SK-N-SH treated with all-trans-retinoic acid at 6 μM for 48 hours (cell line): ENCODE data around the gene TREX2.

Source experiments
- ATAC-seq: fragments of 200-7000 bp; cut with Tn5 transposase; 3 replicates; pipeline ENCODE4 v1.9.1; 2020; ENCODE audit warnings: mild to moderate bottlenecking, moderate library complexity
- BACH2 ChIP-seq: fragments of 250-450 bp; sonication (Bioruptor Pico); IDR thresholded peaks from 2 replicates; pipeline ENCODE4 v1.9.0; 2021; ENCODE audit warnings: mild to moderate bottlenecking, borderline replicate concordance
- CREB5 ChIP-seq: fragments of 250-450 bp; sonication (Bioruptor Pico); IDR thresholded peaks from 2 replicates; pipeline ENCODE4 v1.5.1; 2020; ENCODE audit warnings: low read depth, mild to moderate bottlenecking, moderate library complexity
- CSDC2 ChIP-seq: fragments of 250-450 bp; sonication (Bioruptor Pico); IDR thresholded peaks from 2 replicates; pipeline ENCODE4 v1.5.0; 2020; ENCODE audit warnings: mild to moderate bottlenecking, moderate library complexity
- CSRNP3 ChIP-seq: fragments of 250-450 bp; sonication (Bioruptor Pico); IDR thresholded peaks from 2 replicates; pipeline ENCODE4 v1.5.1; 2021; ENCODE audit warnings: mild to moderate bottlenecking, moderate library complexity
- ESRRG ChIP-seq: fragments of 250-450 bp; sonication (Bioruptor Pico); IDR thresholded peaks from 2 replicates; pipeline ENCODE4 v1.6.1; 2021; ENCODE audit warnings: mild to moderate bottlenecking
- GLIS3 ChIP-seq: fragments of 250-450 bp; sonication (Bioruptor Pico); IDR thresholded peaks from 2 replicates; pipeline ENCODE4 v1.5.0; 2020; ENCODE audit warnings: mild to moderate bottlenecking, moderate library complexity
- ISL1 ChIP-seq: fragments of 250-450 bp; sonication (Bioruptor Pico); IDR thresholded peaks from 2 replicates; pipeline ENCODE4 v2.1.2; 2022; ENCODE audit warnings: mild to moderate bottlenecking, moderate library complexity
- OSR1 ChIP-seq: fragments of 250-450 bp; sonication (Bioruptor Pico); IDR thresholded peaks from 2 replicates; pipeline ENCODE4 v1.8.0; 2022; ENCODE audit warnings: moderate library complexity, mild to moderate bottlenecking, inconsistent platforms
- PATZ1 ChIP-seq: fragments of 250-450 bp; sonication (Bioruptor Pico); IDR thresholded peaks from 2 replicates; pipeline ENCODE4 v1.8.0; 2020; ENCODE audit warnings: mild to moderate bottlenecking, moderate library complexity, borderline replicate concordance
- POU6F1 ChIP-seq: fragments of 250-450 bp; sonication (Bioruptor Pico); IDR thresholded peaks from 2 replicates; pipeline ENCODE4 v1.8.0; 2021; ENCODE audit warnings: low read depth, mild to moderate bottlenecking, moderate library complexity, borderline replicate concordance
- PPARA ChIP-seq: fragments of 250-450 bp; sonication (Bioruptor Pico); IDR thresholded peaks from 2 replicates; pipeline ENCODE4 v1.5.0; 2020; ENCODE audit warnings: mild to moderate bottlenecking, borderline replicate concordance
- RARB ChIP-seq: fragments of 250-450 bp; sonication (Bioruptor Pico); IDR thresholded peaks from 2 replicates; pipeline ENCODE4 v1.8.0; 2021; ENCODE audit warnings: mild to moderate bottlenecking, moderate library complexity
- SNAI2 ChIP-seq: fragments of 250-450 bp; sonication (Bioruptor Pico); IDR thresholded peaks from 2 replicates; pipeline ENCODE4 v1.5.0; 2020; ENCODE audit warnings: mild to moderate bottlenecking, moderate library complexity
- TCF4 ChIP-seq: fragments of 250-450 bp; sonication (Bioruptor Pico); IDR thresholded peaks from 2 replicates; pipeline ENCODE4 v1.8.0; 2021; ENCODE audit warnings: mild to moderate bottlenecking, moderate library complexity, borderline replicate concordance
- TOX ChIP-seq: fragments of 250-450 bp; sonication (Bioruptor Pico); IDR thresholded peaks from 2 replicates; pipeline ENCODE4 v1.8.0; 2021; ENCODE audit warnings: mild to moderate bottlenecking, moderate library complexity, borderline replicate concordance
- TSHZ2 ChIP-seq: fragments of 250-450 bp; sonication (Bioruptor Pico); IDR thresholded peaks from 2 replicates; pipeline ENCODE4 v1.5.0; 2020; ENCODE audit warnings: mild to moderate bottlenecking, moderate library complexity
- ZC3H10 ChIP-seq: fragments of 250-450 bp; sonication (Bioruptor Pico); IDR thresholded peaks from 2 replicates; pipeline ENCODE4 v1.5.1; 2021; ENCODE audit warnings: mild to moderate bottlenecking, moderate library complexity
- ZFP3 ChIP-seq: fragments of 250-450 bp; sonication (Bioruptor Pico); IDR thresholded peaks from 2 replicates; pipeline ENCODE4 v1.5.0; 2020; ENCODE audit warnings: mild to moderate bottlenecking, moderate library complexity
- ZFP30 ChIP-seq: fragments of 450-650 bp; formaldehyde crosslinking; IDR thresholded peaks from 2 replicates; pipeline ENCODE4 v1.5.0; 2022; ENCODE audit warnings: mild to moderate bottlenecking, moderate library complexity
- ZNF565 ChIP-seq: fragments of 450-650 bp; formaldehyde crosslinking; conservative IDR thresholded peaks from 2 replicates; pipeline ENCODE4 v1.5.0; 2020; ENCODE audit warnings: low read depth, mild to moderate bottlenecking, moderate library complexity
- ZNF70 ChIP-seq: fragments of 450-650 bp; formaldehyde crosslinking; IDR thresholded peaks from 2 replicates; pipeline ENCODE4 v1.5.0; 2020; ENCODE audit warnings: mild to moderate bottlenecking, moderate library complexity
- ZNF8 ChIP-seq: fragments of 450-650 bp; formaldehyde crosslinking; IDR thresholded peaks from 2 replicates; pipeline ENCODE4 v1.5.0; 2020; ENCODE audit warnings: mild to moderate bottlenecking, moderate library complexity

TREX2 gene

GRCh38 chrX:153462291-153462690, 16.4 kb upstream of the TREX2 start:
- ATAC-seq = no peak
- no peak for TF ChIP-seq ESRRG
- TF ChIP-seq TCF4 (CRISPR knock-in tag) = no peak
- no peak for TF ChIP-seq SNAI2 (CRISPR knock-in tag)
- no peak for TF ChIP-seq BACH2
- no peak for TF ChIP-seq TOX (CRISPR knock-in tag)
- no peak for TF ChIP-seq TSHZ2 (CRISPR knock-in tag)
- TF ChIP-seq GLIS3 = no peak
- TF ChIP-seq OSR1 (CRISPR knock-in tag) = no peak
- TF ChIP-seq CREB5 (CRISPR knock-in tag) = no peak
- no peak for TF ChIP-seq ZNF8 (CRISPR knock-in tag)
- TF ChIP-seq ZNF565 (CRISPR knock-in tag) = no peak
- no peak for TF ChIP-seq PPARA
- no peak for TF ChIP-seq RARB (CRISPR knock-in tag)
- TF ChIP-seq ZNF70 = no peak
- TF ChIP-seq CSDC2 (CRISPR knock-in tag) = no peak
- TF ChIP-seq, all 23 proteins: peak for 0

- peak; percentile 92 for ATAC-seq
Measured at GRCh38 chrX:153460826-153461225, 15.0 kb upstream of the TREX2 start.

GRCh38 chrX:153459986-153460385, 14.1 kb upstream of the TREX2 start:
- peak; percentile 54 for ATAC-seq
- TF ChIP-seq RARB (CRISPR knock-in tag) = no peak
- no peak for TF ChIP-seq ZNF565 (CRISPR knock-in tag)
- TF ChIP-seq ZFP3 (CRISPR knock-in tag) = no peak
- TF ChIP-seq TCF4 (CRISPR knock-in tag) = no peak
- TF ChIP-seq ZNF70 = no peak
- no peak for TF ChIP-seq POU6F1 (CRISPR knock-in tag)
- no peak for TF ChIP-seq PATZ1 (CRISPR knock-in tag)
- TF ChIP-seq GLIS3 = no peak
- no peak for TF ChIP-seq CREB5 (CRISPR knock-in tag)
- no peak for TF ChIP-seq ZC3H10 (CRISPR knock-in tag)
- no peak for TF ChIP-seq CSRNP3 (CRISPR knock-in tag)
- TF ChIP-seq ZFP30 (CRISPR knock-in tag) = no peak
- TF ChIP-seq ISL1 = no peak

More at GRCh38 chrX:153460826-153461225, 15.0 kb upstream of the TREX2 start:
- TF ChIP-seq ZC3H10 (CRISPR knock-in tag) (no peak), SNAI2 (CRISPR knock-in tag) (no peak), TOX (CRISPR knock-in tag) (no peak)
